ENCODE results near the gene OR2V2. TPM values are rescaled to one million over a fixed set of nuclear protein-coding genes. Genes with fewer than 3 reads are reported as not detected.

Gene OR2V2
- total and polyA plus RNA-seq, 2 donors (not counting 1 experiment from before 2014, with no cell fraction given): not detected

DNA sequence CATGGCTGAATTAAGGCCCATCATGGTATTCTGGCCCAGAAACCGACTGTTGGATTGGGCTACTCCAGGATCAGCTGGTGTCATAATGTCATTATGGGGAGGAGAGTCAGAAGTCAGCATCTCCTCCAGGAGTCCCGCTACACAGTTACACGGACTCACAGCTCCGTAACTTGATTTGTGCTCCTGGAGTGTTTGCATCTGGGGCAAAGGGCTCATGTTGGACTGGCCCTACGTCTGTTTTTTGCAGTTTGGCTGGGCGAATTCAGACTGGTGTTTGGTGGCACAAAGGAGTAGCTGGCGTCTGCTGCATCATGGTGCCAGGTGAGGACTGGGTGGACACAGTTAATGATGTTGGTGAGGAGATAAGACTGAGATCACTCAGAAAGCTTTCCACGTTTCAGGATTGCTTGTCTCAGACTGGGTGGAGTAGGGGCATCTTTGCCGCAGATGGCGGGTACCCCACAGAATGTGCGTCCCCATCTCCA lies 47.7 kb upstream of the OR2V2 start:
- no peak overlapping the region for H3K4me3 ChIP-seq (ENCODE audit: control extremely low read depth in 1 of 5, extremely low read depth in 1 of 5, insufficient read depth in 1 of 5, low read depth in 2 of 5, low read length in 4 of 5)
- peaks cover 0 to 22% (median 3%) of the 10 kb centered on the region in 3 donors for H3K9me3 ChIP-seq (ENCODE audit: control extremely low read depth in 1 of 3, control insufficient read depth in 2 of 3, insufficient read depth in 1 of 3, low read length in 2 of 3)
- intact Hi-C loops (cut with micrococcal nuclease): loop anchor here (10.0 kb wide), 1 partner anchor 55 kb away; no protein-coding TSS in a partner anchor
- H3K4me2 ChIP-seq (replicated peaks; ENCODE audit: low read depth, low read length, poor library complexity, severe bottlenecking): no peak overlapping the region
- Mint-ChIP-seq H3K27me3 (peaks cover 23% of the 10 kb centered on the region), H3K27ac (peak overlapping the region; percentile 59), H3K9me3 (ENCODE audit: insufficient read depth) (no peaks in the 10 kb centered on the region), H3K4me3 (peak overlapping the region; percentile 53), H3K4me1 (peaks cover 20% of the 10 kb centered on the region)
- WGBS (ENCODE audit: insufficient coverage): 66% methylated on average over 6 of the region's 11 CpGs
- DNase-seq: no peak
- TF ChIP-seq, protein P1, sequence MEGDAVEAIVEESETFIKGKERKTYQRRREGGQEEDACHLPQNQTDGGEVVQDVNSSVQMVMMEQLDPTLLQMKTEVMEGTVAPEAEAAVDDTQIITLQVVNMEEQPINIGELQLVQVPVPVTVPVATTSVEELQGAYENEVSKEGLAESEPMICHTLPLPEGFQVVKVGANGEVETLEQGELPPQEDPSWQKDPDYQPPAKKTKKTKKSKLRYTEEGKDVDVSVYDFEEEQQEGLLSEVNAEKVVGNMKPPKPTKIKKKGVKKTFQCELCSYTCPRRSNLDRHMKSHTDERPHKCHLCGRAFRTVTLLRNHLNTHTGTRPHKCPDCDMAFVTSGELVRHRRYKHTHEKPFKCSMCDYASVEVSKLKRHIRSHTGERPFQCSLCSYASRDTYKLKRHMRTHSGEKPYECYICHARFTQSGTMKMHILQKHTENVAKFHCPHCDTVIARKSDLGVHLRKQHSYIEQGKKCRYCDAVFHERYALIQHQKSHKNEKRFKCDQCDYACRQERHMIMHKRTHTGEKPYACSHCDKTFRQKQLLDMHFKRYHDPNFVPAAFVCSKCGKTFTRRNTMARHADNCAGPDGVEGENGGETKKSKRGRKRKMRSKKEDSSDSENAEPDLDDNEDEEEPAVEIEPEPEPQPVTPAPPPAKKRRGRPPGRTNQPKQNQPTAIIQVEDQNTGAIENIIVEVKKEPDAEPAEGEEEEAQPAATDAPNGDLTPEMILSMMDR (IDR thresholded peaks at IDR 0.05): no peak
- TF ChIP-seq EZH2 (IDR thresholded peaks at IDR 0.05; ENCODE audit: borderline replicate concordance, insufficient read depth, low read depth, low read length, poor library complexity, severe bottlenecking): no peak
- no peak overlapping the region for H3K27ac ChIP-seq (ENCODE audit: low read length in 2 of 2)
- no peaks in the 10 kb centered on the region for H3K36me3 ChIP-seq (replicated peaks in 1 of 2; ENCODE audit: control extremely low read depth in 1 of 2, control insufficient read depth in 1 of 2, extremely low read depth in 1 of 2, insufficient read depth in 2 of 2, low read length in 1 of 2)
- peaks cover 0 to 30% (median 12%) of the 10 kb centered on the region in 4 experiments for H3K27me3 ChIP-seq (replicated peaks in 1 of 4; ENCODE audit: control extremely low read depth in 1 of 4, control insufficient read depth in 3 of 4, insufficient read depth in 4 of 4, low read length in 3 of 4)
- no peak for ATAC-seq (ENCODE audit: low read depth)
- H3K4me1 ChIP-seq (ENCODE audit: control insufficient read depth in 2 of 2, insufficient read depth in 2 of 2, low read length in 2 of 2): peaks cover 0 to 3% of the 10 kb centered on the region in 2 donors
- POLR2A ChIA-PET: interaction anchor here (0.6 kb wide), 1 partner anchor 163 kb away, joined by 9 read pairs; no protein-coding TSS in a partner anchor
- no peak overlapping the region for H2AFZ ChIP-seq (ENCODE audit: insufficient read depth, low read depth, low read length, poor library complexity, severe bottlenecking)
- H3K79me2 ChIP-seq (ENCODE audit: control insufficient read depth, insufficient read depth, low read length): no peaks in the 10 kb centered on the region
- no peak overlapping the region for H3K9ac ChIP-seq (ENCODE audit: low read length)
- H4K20me1 ChIP-seq (ENCODE audit: control insufficient read depth, insufficient read depth, low read length, poor library complexity, severe bottlenecking): no peaks in the 10 kb centered on the region
- CTCF ChIA-PET: interaction anchor here (0.6 to 1.3 kb wide), 4 partner anchors 20 to 319 kb away, joined by 3 to 5 read pairs (median 3); no protein-coding TSS in a partner anchor

DNA sequence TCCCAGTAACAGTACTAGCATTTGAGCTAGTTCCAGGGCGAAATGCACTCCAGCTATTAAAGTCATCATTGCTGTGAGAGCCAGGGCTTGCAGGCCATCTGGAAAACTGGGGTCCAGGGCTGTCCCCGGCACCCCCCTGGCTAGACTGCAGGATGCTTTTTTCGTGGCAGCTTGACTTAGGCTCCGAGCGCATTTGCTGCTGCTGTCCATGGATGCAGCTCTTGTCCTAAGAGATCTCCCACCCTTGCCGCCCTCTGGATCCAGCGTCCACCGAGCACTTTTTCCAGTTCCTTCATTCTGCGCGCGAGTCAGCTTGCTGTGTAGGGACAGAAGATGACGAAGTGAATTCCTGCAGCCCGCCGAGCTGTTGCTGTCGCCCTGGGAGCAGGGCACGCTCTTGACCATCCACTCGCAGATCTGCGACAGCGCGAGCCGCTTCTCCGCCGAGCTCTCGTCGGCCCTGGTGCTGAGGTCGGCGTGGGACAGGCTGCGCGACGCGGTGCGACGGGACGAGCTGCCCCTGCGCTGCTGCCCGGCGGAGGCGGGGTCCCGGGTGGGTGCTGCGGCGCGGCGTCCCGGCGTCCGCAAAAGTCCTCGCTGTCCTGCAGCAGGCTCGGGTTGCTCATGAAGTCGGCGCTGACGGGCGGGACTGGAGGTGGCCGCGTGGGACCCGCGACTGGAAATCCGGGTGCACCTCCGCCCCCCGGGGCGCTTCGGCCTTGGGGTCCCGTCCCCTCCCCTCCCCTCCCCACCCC lies 47.1 kb upstream of the OR2V2 start:
- Histone ChIP-seq H3K4me1 (ENCODE audit: control insufficient read depth in 2 of 2, insufficient read depth in 2 of 2, low read length in 2 of 2) (peaks cover under 1 to 4% of the 10 kb centered on the region in 2 donors), H3K4me3 (ENCODE audit: control extremely low read depth in 1 of 5, extremely low read depth in 1 of 5, insufficient read depth in 1 of 5, low read depth in 2 of 5, low read length in 4 of 5) (no peak overlapping the region), H4K20me1 (ENCODE audit: control insufficient read depth, insufficient read depth, low read length, poor library complexity, severe bottlenecking) (no peaks in the 10 kb centered on the region), H3K9me3 (ENCODE audit: control extremely low read depth in 1 of 3, control insufficient read depth in 2 of 3, insufficient read depth in 1 of 3, low read length in 2 of 3) (peaks cover 0 to 22% (median 3%) of the 10 kb centered on the region in 3 donors), H3K9ac (ENCODE audit: low read length) (no peak overlapping the region), H3K36me3 (replicated peaks in 1 of 2; ENCODE audit: control extremely low read depth in 1 of 2, control insufficient read depth in 1 of 2, extremely low read depth in 1 of 2, insufficient read depth in 2 of 2, low read length in 1 of 2) (no peaks in the 10 kb centered on the region), H3K79me2 (ENCODE audit: control insufficient read depth, insufficient read depth, low read length) (no peaks in the 10 kb centered on the region), H3K27me3 (replicated peaks in 1 of 4; ENCODE audit: control extremely low read depth in 1 of 4, control insufficient read depth in 3 of 4, insufficient read depth in 4 of 4, low read length in 3 of 4) (peaks cover 0 to 30% (median 13%) of the 10 kb centered on the region in 4 experiments), H3K27ac (ENCODE audit: low read length in 2 of 2) (no peak overlapping the region), H3K4me2 (replicated peaks; ENCODE audit: low read depth, low read length, poor library complexity, severe bottlenecking) (no peak overlapping the region), H2AFZ (ENCODE audit: insufficient read depth, low read depth, low read length, poor library complexity, severe bottlenecking) (peak overlapping the region; percentile 5)
- Mint-ChIP-seq H3K27me3 (peaks cover 23% of the 10 kb centered on the region), H3K27ac (peak overlapping the region; percentile 46), H3K4me3 (peak overlapping the region; percentile 53), H3K4me1 (peaks cover 21% of the 10 kb centered on the region), H3K9me3 (ENCODE audit: insufficient read depth) (no peaks in the 10 kb centered on the region)
- ATAC-seq (ENCODE audit: low read depth) (no peak), DNase-seq (peak; percentile 37)
- no peak for TF ChIP-seq EZH2 (IDR thresholded peaks at IDR 0.05; ENCODE audit: borderline replicate concordance, insufficient read depth, low read depth, low read length, poor library complexity, severe bottlenecking)
- TF ChIP-seq, protein P1 (IDR thresholded peaks at IDR 0.05): no peak
- POLR2A ChIA-PET: no interaction called here
- WGBS (ENCODE audit: insufficient coverage): 10% methylated on average over 50 of the region's 62 CpGs
- intact Hi-C loops (cut with micrococcal nuclease): loop anchor here (10.0 kb wide), 1 partner anchor 55 kb away; no protein-coding TSS in a partner anchor
- CTCF ChIA-PET: interaction anchor here (0.6 to 1.3 kb wide), 4 partner anchors 21 to 320 kb away, joined by 3 to 5 read pairs (median 3); no protein-coding TSS in a partner anchor

Measured in B cell (primary cell).